Measurements from ENCODE around the gene CXCL10.

DNA sequence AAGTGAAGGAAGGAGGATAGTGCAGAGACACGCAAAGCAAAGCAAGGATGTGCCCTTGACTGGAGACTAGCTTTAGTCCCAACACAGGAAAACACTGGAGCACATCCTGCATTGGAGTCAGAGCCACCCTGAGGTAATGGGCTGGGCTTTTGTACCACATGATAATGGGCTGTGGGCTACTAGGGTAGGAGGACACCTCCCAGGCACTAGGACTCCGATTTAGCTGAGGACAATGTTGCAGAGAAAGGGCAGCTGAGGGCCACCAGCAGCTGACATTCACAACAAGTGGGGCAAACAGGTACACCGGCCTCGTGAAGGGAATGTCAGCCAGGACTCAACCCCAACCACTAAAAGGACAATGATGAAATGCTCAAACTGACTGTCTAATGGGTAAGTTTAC lies 42.7 kb downstream of the CXCL10 start:
- TF ChIP-seq ZBTB33 (IDR thresholded peaks at IDR 0.05), result no peak
- TF ChIP-seq, protein P1, sequence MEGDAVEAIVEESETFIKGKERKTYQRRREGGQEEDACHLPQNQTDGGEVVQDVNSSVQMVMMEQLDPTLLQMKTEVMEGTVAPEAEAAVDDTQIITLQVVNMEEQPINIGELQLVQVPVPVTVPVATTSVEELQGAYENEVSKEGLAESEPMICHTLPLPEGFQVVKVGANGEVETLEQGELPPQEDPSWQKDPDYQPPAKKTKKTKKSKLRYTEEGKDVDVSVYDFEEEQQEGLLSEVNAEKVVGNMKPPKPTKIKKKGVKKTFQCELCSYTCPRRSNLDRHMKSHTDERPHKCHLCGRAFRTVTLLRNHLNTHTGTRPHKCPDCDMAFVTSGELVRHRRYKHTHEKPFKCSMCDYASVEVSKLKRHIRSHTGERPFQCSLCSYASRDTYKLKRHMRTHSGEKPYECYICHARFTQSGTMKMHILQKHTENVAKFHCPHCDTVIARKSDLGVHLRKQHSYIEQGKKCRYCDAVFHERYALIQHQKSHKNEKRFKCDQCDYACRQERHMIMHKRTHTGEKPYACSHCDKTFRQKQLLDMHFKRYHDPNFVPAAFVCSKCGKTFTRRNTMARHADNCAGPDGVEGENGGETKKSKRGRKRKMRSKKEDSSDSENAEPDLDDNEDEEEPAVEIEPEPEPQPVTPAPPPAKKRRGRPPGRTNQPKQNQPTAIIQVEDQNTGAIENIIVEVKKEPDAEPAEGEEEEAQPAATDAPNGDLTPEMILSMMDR (IDR thresholded peaks at IDR 0.05; ENCODE audit: low read depth, low read length, missing input control), result no peak
- TF ChIP-seq SP1 (IDR thresholded peaks at IDR 0.05), result no peak
- TF ChIP-seq, protein P2, sequence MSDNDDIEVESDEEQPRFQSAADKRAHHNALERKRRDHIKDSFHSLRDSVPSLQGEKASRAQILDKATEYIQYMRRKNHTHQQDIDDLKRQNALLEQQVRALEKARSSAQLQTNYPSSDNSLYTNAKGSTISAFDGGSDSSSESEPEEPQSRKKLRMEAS (IDR thresholded peaks at IDR 0.05), result no peak
- no peak for TF ChIP-seq RAD21 (IDR thresholded peaks at IDR 0.05)
- no peak for TF ChIP-seq FOXA1 (IDR thresholded peaks at IDR 0.05)
- no peak for TF ChIP-seq REST (IDR thresholded peaks at IDR 0.05)

All from liver (tissue), 3 donors.